H7 (cell line): ENCODE data around the gene SERPINA9. TPM values are rescaled to one million over a fixed set of nuclear protein-coding genes. Genes with fewer than 3 reads are reported as not detected.
"Not testable (repeated sequence)": the region's sequence is repeated elsewhere in the genome, so short reads cannot be mapped to it uniquely, and the experiment has no call there.

Experiments used
- DNase-seq: peaks from one replicate; pipeline ENCODE4 v3.0.0; 2012
- H3K27me3 ChIP-seq: 2 replicates; pipeline ENCODE4 v1.6.0; 2011; ENCODE audit warnings: mild to moderate bottlenecking, low read length; ENCODE audit not compliant: control insufficient read depth, insufficient read depth
- H3K36me3 ChIP-seq: replicated peaks from 2 replicates; pipeline ENCODE4 v1.5.1; 2011; ENCODE audit warnings: low read length; ENCODE audit not compliant: control insufficient read depth, insufficient read depth
- H3K4me3 ChIP-seq: 2 replicates; pipeline ENCODE4 v1.5.1; 2011; ENCODE audit warnings: low read depth, mild to moderate bottlenecking, control low read depth, low read length, moderate library complexity; ENCODE audit not compliant: insufficient read depth
- total RNA-seq: library from RNA; depleted of rRNA; stranded (reverse); fragments of >200 nt; shearing (Covaris generic); gene quantifications from 2 replicates; pipeline ENCODE4 v1.2.3, GENCODE V29; 2014

Gene SERPINA9
- total RNA-seq, 1 experiment from 2014 or later, result not detected

DNA sequence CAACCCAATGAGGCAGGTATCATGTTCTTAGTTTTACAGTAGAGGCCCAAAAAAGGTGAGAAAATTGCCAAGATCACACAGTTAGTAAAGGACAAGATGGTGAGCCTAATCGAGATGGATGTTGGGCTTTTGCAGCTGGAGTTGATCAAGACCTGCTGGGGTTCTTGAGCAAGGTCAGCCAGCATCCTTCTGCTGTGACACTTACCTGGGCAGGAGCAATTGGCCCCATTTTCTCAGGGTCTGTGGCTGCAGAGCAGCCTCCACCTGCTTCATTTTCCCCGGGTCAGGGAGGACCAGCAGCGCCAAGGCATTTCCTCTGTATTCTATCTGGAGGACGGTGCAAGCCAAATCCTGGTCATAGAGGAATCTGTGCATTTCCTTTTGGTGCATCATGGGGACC lies 29.9 kb downstream of the SERPINA9 start:
- DNase-seq, result no peak

DNA sequence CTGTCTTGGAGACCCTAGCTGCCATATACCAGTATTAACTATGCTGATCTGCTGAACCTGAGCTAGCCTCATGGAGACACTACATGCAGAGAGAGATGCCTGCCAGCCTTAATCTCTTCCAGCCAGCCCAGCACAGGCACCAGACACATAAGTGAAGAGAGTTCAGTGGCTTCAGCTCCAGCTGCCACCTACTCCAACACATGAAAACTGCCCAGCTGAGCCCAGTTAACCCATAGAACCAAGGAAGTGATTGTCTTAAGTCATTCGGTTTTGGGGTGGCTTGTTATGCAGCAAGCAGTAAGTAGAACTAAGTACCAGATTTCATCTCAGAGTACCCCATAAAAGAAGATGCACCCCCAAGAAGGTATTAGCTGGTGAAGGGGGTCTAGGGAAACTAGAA lies 31.0 kb downstream of the SERPINA9 start:
- H3K27me3 ChIP-seq, result no peaks in the 10 kb centered on the region
- no peak for DNase-seq
- no peak overlapping the region for H3K4me3 ChIP-seq
- no peaks in the 10 kb centered on the region for H3K36me3 ChIP-seq

More for the DNA sequence above, 29.9 kb downstream of the SERPINA9 start:
- Histone ChIP-seq H3K4me3 (no peak overlapping the region), H3K36me3 (no peaks in the 10 kb centered on the region), H3K27me3 (no peaks in the 10 kb centered on the region)

DNA sequence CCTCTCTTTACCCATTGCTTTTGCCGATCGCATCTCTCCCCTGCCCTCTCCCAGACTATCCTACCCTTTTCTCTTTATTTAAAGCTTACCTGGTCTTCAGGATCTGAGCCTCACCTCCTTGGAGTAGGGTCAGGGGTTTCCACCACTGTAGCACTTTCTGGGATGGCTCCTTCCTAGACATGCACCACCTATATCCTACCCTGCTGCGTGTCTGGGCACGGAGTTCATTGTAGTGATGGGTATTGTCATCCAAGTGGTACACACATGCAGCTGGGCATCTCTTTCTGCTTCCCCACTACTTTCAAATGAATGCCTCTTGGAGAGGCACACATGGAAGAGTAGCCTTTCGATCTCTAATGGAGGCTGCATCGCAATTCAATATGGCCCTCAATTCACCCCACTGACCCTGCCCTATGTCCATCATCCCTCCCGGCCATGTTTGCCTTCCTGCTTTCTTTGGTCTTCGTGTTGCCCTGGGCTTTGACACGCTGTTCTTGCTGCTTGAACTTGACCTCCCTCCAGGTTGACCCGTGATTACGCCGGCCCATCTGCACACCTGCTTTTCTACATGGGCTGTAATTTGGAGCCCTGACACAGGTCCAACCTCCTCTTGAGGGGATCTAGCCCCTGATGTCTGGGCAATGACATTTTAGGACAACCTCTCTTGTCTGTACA lies 34.3 kb downstream of the SERPINA9 start:
- H3K27me3 ChIP-seq, result no peaks in the 10 kb centered on the region
- no peaks in the 10 kb centered on the region for H3K36me3 ChIP-seq
- H3K4me3 ChIP-seq, result no peak overlapping the region
- DNase-seq, result no peak

DNA sequence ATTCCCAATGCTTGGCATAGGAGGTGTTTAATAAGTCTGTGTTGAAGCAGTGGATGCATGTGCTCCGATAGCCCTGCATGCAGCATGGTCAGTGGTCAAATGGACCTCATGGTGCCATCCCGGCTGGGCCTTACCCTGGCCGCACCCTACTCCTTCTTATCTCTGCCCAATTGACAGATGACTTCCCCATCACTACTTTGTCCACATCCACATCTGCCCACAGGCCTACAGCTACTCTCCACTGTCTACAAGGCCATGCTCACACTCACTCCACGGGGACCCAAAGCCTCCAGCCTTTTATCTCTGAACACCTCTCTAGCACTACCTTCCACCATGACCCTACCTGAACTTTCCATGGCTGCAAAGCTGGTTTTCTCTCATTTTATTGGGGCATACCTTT lies 34.9 kb downstream of the SERPINA9 start:
- Histone ChIP-seq H3K4me3 (no peak overlapping the region), H3K36me3 (no peaks in the 10 kb centered on the region), H3K27me3 (no peaks in the 10 kb centered on the region)
- no peak for DNase-seq

DNA sequence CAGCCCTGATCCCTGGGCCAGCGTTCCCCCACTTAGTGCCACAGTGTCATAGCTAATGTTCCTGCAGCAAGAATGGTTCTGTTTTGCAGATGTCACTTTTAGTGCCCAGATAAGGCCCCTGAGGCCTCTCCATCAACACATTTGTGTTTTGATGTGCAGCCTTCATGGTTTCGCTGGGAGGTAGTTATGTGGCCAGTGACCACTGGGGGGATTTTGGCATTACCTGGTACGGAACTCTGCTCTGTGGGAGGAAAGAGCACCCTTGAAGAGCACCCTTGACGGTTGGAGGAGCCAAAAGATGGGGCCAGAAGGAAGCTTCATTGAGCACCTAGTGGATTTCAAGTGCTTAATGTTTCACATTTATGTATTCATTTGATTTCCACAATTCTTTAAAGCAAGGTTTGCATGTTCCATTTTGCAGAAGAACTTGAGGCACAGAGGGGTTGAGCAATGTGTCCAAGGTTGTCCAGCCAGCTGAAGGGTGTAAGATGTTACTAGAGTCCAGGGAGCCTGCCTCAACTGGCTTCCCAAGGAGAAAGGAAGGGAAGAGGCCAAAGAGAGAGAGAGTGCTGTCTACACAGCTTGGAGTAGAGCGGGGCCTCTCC lies 36.4 kb downstream of the SERPINA9 start:
- H3K4me3 ChIP-seq, result no peak overlapping the region
- DNase-seq, result peak; percentile 21
- no peaks in the 10 kb centered on the region for H3K27me3 ChIP-seq
- no peaks in the 10 kb centered on the region for H3K36me3 ChIP-seq

DNA sequence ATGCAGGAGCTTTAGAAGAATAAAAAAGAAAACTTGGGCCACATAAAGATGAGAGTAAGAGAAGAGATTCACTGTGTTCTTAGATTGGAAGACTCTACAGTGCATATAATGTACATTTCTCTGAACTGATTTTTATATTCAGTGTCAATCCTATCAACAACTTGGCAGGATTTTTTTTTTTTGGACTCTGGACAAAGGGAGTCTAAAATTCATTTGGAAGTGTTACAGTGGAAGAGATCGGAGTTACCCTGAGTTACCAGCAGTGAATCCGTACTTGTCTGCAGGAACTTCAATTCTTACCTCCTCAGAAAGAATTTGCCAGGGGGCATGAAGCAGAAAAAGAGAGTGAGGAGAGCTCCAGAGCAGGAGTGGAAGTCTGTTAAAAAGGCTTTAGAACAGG lies 47.4 kb downstream of the SERPINA9 start:
- Histone ChIP-seq H3K27me3 (no peaks in the 10 kb centered on the region), H3K36me3 (no peaks in the 10 kb centered on the region), H3K4me3 (no peak overlapping the region)
- no peak for DNase-seq

DNA sequence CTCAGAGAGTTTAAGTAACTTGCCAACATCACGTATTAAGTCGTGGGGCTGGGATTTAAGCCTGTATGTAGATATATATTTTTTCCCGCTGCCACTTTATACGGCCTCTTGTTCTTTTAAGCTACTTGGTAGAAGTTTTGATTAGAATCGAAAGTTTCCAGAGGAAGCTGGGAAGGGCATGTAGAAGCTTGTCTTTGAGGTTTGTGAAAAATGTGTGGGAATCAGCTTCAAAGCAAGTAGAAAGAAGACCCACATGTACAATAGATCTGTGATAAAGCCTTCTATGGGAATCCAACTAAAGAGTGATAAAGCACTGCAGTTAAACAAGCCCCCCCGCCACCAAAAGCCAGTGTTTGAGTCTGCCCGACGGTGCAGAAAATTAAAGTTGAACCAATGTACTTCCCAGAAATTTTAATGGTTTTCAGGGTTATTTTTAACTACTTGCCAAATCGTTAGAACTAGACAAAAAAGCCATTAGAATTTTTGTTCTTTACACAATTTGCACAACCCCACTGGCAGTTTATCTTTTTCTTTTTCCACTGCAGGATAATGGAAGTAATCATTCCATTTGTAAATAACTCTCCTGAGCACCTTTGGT lies 48.9 kb downstream of the SERPINA9 start:
- Histone ChIP-seq H3K27me3 (no peaks in the 10 kb centered on the region), H3K4me3 (no peak overlapping the region), H3K36me3 (no peaks in the 10 kb centered on the region)
- no peak for DNase-seq

DNA sequence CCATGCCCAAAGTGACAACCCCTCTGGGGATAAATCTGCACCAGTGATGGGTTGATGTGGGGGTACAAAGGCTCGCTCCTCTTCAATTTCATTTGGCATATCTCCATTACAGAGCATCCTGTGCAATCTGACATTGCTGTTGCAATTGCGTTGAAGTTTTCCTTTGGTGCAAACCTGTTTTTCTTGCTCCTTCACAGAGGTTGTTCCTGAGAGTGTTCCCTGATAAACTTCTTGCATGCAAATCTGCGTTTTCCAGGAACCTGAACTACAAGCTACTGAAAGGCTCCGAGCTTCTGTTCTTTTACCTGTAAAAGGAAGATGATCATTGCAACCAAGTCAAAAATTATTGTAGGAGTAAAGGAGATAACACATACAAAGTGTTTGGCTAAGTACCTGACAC lies 49.5 kb downstream of the SERPINA9 start:
- Histone ChIP-seq H3K4me3 (no peak overlapping the region), H3K36me3 (no peaks in the 10 kb centered on the region), H3K27me3 (no peaks in the 10 kb centered on the region)
- DNase-seq, result no peak

DNA sequence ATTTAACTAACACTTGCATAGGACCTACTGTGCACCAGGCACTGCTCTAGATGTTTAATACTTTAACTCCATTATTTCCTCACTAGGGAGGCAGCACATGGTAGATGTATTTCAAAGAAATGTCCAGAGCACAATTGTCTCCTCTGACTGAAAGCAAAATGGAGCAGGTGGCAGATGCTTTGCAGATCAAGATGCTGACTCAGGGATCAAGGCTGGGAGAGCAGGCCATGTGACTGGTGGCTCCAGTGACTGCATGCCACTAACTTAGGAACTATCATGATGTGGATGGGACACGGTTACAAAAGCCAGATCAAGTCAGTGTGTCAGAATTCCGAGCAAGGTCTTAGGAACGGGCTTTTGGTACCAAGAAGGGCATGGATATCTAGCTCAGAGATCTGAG lies 51.6 kb downstream of the SERPINA9 start:
- H3K36me3 ChIP-seq, result no peaks in the 10 kb centered on the region
- H3K4me3 ChIP-seq, result no peak overlapping the region
- H3K27me3 ChIP-seq, result no peaks in the 10 kb centered on the region
- DNase-seq, result no peak

DNA sequence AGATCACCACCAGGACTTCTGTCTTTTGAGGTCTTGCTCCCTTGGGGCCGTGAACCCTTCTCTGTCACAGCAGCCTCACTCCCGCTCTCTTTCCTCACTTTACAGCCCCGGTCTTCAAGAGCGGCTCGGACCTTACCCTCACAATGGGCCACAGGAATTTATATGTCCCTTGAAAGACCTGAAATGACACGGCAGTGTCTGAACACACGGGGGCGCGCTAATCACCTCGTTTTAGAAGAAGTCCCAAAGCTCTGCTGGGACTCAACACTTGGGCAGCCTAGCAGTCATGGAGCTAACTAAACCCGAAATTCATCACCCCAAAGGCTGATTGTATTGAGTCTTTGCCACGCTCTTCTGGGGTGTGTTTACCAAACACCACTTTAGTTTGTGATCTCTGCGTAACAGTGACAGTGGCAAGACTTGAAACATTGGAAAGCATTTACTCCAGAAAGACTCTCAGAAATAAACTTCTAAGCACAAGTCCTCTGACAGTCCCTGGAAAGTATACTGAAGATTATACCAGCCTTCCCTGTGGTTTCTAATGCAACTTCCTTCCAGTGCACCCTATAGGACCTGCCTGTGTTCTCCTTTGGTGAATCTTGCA lies 52.4 kb downstream of the SERPINA9 start:
- Histone ChIP-seq H3K36me3 (no peaks in the 10 kb centered on the region), H3K27me3 (no peaks in the 10 kb centered on the region), H3K4me3 (no peak overlapping the region)
- peak; percentile 62 for DNase-seq

DNA sequence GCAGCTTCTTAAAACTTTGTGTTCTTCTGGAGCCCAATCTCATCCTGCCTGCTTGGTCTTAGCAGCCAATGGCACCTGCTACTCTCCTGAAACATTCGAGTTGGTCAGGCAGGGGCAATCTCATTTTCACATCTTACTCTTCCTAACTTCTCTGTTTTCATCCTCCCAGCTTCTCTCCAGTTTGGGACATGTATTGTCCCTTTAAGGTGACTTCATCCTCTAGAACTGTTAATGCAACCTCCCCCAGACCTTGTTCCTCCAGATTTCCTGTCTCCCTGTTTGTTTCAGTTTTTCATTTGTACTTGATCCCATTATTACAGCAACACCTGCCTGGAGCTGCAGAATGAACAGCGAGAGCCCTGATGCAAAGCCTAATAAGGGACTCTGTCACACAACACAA lies 54.7 kb downstream of the SERPINA9 start:
- Histone ChIP-seq H3K27me3 (no peaks in the 10 kb centered on the region), H3K36me3 (no peaks in the 10 kb centered on the region), H3K4me3 (no peak overlapping the region)
- DNase-seq, result no peak

DNA sequence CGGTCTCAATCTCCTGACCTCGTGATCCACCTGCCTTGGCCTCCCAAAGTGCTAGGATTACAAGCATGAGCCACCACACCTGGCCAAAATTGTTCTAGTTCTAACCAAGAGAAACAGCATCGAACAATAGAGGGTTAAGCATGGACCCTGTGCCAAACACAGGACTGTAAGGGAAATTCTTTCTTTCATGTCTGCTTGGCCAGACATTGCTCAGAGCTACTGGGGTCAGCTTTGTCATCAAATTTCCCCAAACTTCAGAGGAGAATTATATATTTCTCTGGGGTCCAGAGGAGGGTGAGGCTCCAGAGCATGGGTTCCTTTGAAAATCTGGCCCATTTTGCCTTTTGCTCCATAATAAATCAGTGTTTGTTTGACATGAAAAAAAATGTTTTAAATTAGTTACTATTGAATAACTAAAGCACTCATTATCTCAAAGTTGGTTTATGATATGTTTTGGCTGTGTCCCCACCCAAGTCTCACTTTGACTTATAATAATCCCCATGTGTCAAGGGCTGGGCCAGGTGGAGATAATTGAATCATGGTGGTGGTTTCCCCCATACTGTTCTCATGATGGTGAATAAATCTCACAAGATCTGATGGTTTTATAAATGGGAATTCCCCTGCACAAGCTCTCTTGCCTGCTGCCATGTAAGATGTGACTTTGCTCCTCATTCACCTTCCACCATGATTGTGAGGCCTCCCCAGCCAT lies 58.3 kb downstream of the SERPINA9 start:
- not testable (repeated sequence) for H3K36me3 ChIP-seq, H3K4me3 ChIP-seq, H3K27me3 ChIP-seq, DNase-seq
